Measurements from ENCODE around the gene SEPTIN10. TPM values are rescaled to one million over a fixed set of nuclear protein-coding genes. Genes with fewer than 3 reads are reported as not detected.

Gene SEPTIN10
- total RNA-seq, 1 experiment from 2014 or later: 92.5 TPM

- H2BK120ac ChIP-seq (ENCODE audit: low read depth, low read length, poor library complexity, severe bottlenecking): no peak overlapping the region
- H3K27me3 Mint-ChIP-seq (ENCODE audit: low read depth): peaks cover 3% of the 10 kb centered on the region
- H3T11ph ChIP-seq (ENCODE audit: low read length): no peak overlapping the region
- no peaks in the 10 kb centered on the region for H3K79me1 ChIP-seq (ENCODE audit: insufficient read depth, low read depth, low read length, poor library complexity, severe bottlenecking)
- no peaks in the 10 kb centered on the region for H4K20me1 ChIP-seq (ENCODE audit: control insufficient read depth, insufficient read depth, insufficient read length)
- WGBS (ENCODE audit: extremely low coverage, insufficient read length, low lambda C conversion rate): no CpG with 5 or more reads among the region's 10 CpGs
- H2AFZ ChIP-seq (ENCODE audit: low read length): no peak overlapping the region
- TF ChIP-seq, protein P1, sequence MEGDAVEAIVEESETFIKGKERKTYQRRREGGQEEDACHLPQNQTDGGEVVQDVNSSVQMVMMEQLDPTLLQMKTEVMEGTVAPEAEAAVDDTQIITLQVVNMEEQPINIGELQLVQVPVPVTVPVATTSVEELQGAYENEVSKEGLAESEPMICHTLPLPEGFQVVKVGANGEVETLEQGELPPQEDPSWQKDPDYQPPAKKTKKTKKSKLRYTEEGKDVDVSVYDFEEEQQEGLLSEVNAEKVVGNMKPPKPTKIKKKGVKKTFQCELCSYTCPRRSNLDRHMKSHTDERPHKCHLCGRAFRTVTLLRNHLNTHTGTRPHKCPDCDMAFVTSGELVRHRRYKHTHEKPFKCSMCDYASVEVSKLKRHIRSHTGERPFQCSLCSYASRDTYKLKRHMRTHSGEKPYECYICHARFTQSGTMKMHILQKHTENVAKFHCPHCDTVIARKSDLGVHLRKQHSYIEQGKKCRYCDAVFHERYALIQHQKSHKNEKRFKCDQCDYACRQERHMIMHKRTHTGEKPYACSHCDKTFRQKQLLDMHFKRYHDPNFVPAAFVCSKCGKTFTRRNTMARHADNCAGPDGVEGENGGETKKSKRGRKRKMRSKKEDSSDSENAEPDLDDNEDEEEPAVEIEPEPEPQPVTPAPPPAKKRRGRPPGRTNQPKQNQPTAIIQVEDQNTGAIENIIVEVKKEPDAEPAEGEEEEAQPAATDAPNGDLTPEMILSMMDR (conservative IDR thresholded peaks at IDR 0.05): no peak
- no peaks in the 10 kb centered on the region for H3K79me2 ChIP-seq (ENCODE audit: insufficient read depth, low read length)
- H4K5ac ChIP-seq (ENCODE audit: insufficient read length, low read depth, low read length): no peak overlapping the region
- H3K4me3 Mint-ChIP-seq: no peak overlapping the region
- no peak overlapping the region for H3K14ac ChIP-seq (ENCODE audit: insufficient read depth, low read length)
- no peaks in the 10 kb centered on the region for H3K4me1 ChIP-seq (ENCODE audit: insufficient read depth, low read length)
- peaks cover 14 to 15% of the 10 kb centered on the region in 2 experiments for H3K9me3 Mint-ChIP-seq
- no peak overlapping the region for H2BK5ac ChIP-seq (ENCODE audit: insufficient read length, low read length)
- no peaks in the 10 kb centered on the region for H3K27me3 ChIP-seq (ENCODE audit: insufficient read depth, low read length)
- no peaks in the 10 kb centered on the region for H3K23me2 ChIP-seq (ENCODE audit: insufficient read length, low read depth, low read length, poor library complexity, severe bottlenecking)
- no peak overlapping the region for H3K27ac Mint-ChIP-seq
- no peak overlapping the region for H2BK20ac ChIP-seq (ENCODE audit: low read depth, low read length, poor library complexity, severe bottlenecking)
- H2BK12ac ChIP-seq (ENCODE audit: insufficient read length, low read depth, low read length): no peak overlapping the region
- H3K4me1 Mint-ChIP-seq: peaks cover 2 to 7% of the 10 kb centered on the region in 2 experiments; a peak in 3 of 4 replicates
- H3K4me2 ChIP-seq (ENCODE audit: insufficient read depth, insufficient read length, low read length): no peak overlapping the region
- H4K8ac ChIP-seq (replicated peaks; ENCODE audit: insufficient read length, low read depth, low read length): no peak overlapping the region
- no peak for DNase-seq
- H3K4ac ChIP-seq (ENCODE audit: low read depth, low read length): no peak overlapping the region
- H4K91ac ChIP-seq (ENCODE audit: insufficient read length, low read depth, low read length): no peak overlapping the region
- no peak overlapping the region for H3K9ac ChIP-seq (ENCODE audit: extremely low read depth, insufficient read length, low read length)
- peaks cover 9 to 12% (median 12%) of the 10 kb centered on the region in 3 experiments for H3K36me3 Mint-ChIP-seq (ENCODE audit: insufficient read depth in 1 of 3, low read depth in 3 of 3)
- H3K27ac ChIP-seq (ENCODE audit: insufficient read length, low read depth, low read length): no peak overlapping the region
- no peak overlapping the region for H2BK15ac ChIP-seq (ENCODE audit: low read depth, low read length)
- H3K23ac ChIP-seq (ENCODE audit: insufficient read length, low read depth, low read length): no peak overlapping the region
- no peak overlapping the region for H3K18ac ChIP-seq (ENCODE audit: insufficient read length, low read depth, low read length)
- H3K9me3 ChIP-seq (ENCODE audit: control insufficient read depth, low read depth, low read length): no peaks in the 10 kb centered on the region
- H2AK5ac ChIP-seq (ENCODE audit: insufficient read length, low read length): no peak overlapping the region
- no peak overlapping the region for H3K56ac ChIP-seq (ENCODE audit: insufficient read length, low read depth, low read length)
Observed at GRCh38 chr2:109531896-109532727, 81.7 kb downstream of the SEPTIN10 start.
